Effector memory CD8-positive, alpha-beta T cell (primary cell): ENCODE measurements around the gene CNTN5.

ENCODE experiments used
- ATAC-seq: fragments of 150-1000 bp; cut with Tn5 transposase; replicated peaks from 2 replicates; pipeline ENCODE4 v1.10.0; 2021; ENCODE audit warnings: mild to moderate bottlenecking, moderate library complexity
- DNase-seq, 3 experiments: peaks; one replicate each; pipeline ENCODE4 v3.0.0; 2021
- H3K27ac Mint-ChIP-seq, 2 donors: one replicate each; pipeline ENCODE4 v1.8.0; 2022; ENCODE audit warnings: mild to moderate bottlenecking in 2 of 2, mixed read lengths in 2 of 2, moderate library complexity in 2 of 2
- H3K27me3 Mint-ChIP-seq, 2 donors: one replicate each; pipeline ENCODE4 v1.8.0; 2022; ENCODE audit warnings: mixed read lengths in 2 of 2
- H3K36me3 Mint-ChIP-seq: one replicate; pipeline ENCODE4 v1.8.0; 2022; ENCODE audit warnings: mild to moderate bottlenecking, moderate library complexity, mixed read lengths; ENCODE audit not compliant: insufficient read depth
- H3K4me1 Mint-ChIP-seq, 2 donors: one replicate each; pipeline ENCODE4 v1.8.0; 2022; ENCODE audit warnings: low read depth in 2 of 2, mixed read lengths in 2 of 2
- H3K4me3 Mint-ChIP-seq, 2 donors: one replicate each; pipeline ENCODE4 v1.8.0; 2022; ENCODE audit warnings: mild to moderate bottlenecking in 2 of 2, mixed read lengths in 2 of 2, moderate library complexity in 2 of 2
- H3K9me3 Mint-ChIP-seq, 2 donors: one replicate each; pipeline ENCODE4 v1.8.0; 2022; ENCODE audit warnings: mixed read lengths in 2 of 2

CNTN5 gene

DNA sequence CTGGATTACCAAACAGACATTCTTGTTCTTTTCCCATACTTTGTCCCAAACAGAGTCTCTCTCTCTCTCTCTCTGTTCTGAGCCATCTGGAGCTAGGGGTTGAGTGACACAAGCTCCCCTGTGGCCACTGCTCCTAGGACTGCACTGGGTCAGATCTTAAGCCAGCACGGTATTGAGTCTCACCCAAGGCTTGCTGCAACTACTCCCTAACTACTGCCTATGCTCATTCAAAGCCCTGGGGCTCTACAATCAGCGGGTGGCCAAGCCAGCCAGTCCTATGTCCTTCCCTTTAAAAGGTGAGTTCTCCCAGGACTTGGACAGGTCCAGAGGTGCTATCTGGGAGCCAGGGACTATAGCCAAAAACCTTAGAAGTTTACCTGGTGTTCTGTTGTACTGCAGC lies 385.6 kb downstream of the CNTN5 start:
- Mint-ChIP-seq H3K27ac (no peak overlapping the region), H3K4me3 (no peak overlapping the region), H3K9me3 (peaks cover 10 to 25% of the 10 kb centered on the region in 2 donors), H3K27me3 (no peaks in the 10 kb centered on the region), H3K36me3 (peaks cover 3% of the 10 kb centered on the region), H3K4me1 (no peaks in the 10 kb centered on the region)
- DNase-seq (no peak), ATAC-seq (no peak)

DNA sequence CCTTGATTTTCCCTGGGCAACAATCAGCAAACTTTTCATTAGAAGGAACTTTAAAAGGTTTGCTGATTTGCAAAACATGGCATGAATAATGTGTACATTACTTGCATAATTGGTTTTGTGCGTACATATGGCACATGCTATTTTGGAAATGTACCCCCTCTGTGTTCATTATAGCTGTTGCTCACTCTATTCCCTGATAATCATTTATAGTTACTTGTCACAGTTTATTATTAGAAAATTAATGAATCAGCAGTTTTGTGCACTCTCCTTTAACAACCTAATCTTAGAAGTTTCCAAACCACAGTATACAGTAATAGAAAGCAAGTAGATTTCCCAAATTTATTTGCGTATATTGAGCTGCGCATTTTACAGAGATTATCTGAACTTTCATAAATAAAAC lies 389.9 kb downstream of the CNTN5 start:
- Mint-ChIP-seq H3K9me3 (peaks cover 11 to 13% of the 10 kb centered on the region in 2 donors), H3K4me3 (no peak overlapping the region), H3K27ac (no peak overlapping the region), H3K27me3 (no peaks in the 10 kb centered on the region), H3K4me1 (no peaks in the 10 kb centered on the region), H3K36me3 (no peaks in the 10 kb centered on the region)
- no peak for ATAC-seq
- DNase-seq, result no peak

DNA sequence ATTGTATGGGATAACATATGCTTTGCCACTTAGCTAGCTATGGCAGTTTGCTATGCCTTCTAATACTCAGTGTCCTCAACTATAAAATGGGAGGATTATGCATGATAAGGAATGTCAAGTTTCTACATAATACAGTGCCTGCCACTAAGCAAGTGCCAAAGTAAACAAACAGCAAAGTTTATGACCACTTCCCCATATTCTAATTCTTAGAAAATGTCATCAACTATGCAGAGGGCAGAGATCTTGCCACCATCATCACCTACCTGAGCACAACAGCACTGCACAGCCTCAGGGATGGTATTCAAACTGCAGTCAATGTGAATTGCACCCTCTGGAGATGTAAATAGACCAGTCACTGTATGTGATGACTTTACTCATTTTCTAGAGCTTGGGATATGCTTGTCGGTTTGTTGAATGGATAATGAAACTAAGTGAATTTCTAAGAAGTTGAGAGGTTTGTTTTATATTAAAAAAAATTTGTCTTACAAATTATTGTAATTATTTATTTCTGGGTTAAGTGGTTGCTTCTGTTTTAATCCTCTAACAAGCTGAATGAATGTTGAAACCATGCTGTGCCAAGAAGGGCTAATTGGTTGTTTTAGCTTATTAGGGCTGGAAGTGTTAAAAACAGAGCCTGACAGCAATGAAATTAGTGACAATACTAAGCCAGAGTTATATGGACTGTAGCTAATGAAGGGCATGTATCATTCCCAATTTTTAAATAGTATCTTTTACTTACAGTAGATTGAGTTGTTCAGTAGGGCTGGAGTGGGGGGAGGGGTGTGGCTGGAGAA lies 398.4 kb downstream of the CNTN5 start:
- no peaks in the 10 kb centered on the region for H3K4me1 Mint-ChIP-seq
- ATAC-seq, result no peak
- DNase-seq, result no peak

DNA sequence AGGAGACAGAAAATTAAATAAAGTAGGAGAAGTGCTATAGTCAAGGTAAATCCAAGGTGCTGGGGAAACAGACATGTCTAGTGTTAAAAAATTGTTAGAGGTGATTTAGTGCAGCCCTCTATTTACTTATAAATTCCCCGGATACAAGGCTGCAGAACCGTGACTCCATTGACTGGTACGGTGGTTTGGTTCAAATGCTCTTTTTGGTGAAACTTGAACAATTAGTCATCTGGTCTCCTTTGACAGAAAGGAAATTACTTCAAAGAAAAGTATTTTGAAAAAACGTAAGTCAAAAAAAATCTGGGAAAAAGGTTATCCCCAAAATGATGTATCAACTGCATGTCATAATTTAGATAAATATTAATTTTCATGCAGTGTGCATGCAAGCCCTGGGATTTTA lies 399.2 kb downstream of the CNTN5 start:
- Mint-ChIP-seq H3K27me3 (no peaks in the 10 kb centered on the region), H3K4me3 (no peak overlapping the region), H3K36me3 (no peaks in the 10 kb centered on the region), H3K4me1 (no peaks in the 10 kb centered on the region), H3K9me3 (peaks cover 9 to 14% of the 10 kb centered on the region in 2 donors), H3K27ac (no peak overlapping the region)
- no peak for ATAC-seq
- no peak for DNase-seq

More for the DNA sequence above, 398.4 kb downstream of the CNTN5 start:
- Mint-ChIP-seq H3K4me3 (no peak overlapping the region), H3K27ac (no peak overlapping the region), H3K27me3 (no peaks in the 10 kb centered on the region), H3K9me3 (peaks cover 12 to 18% of the 10 kb centered on the region in 2 donors), H3K36me3 (no peaks in the 10 kb centered on the region)

DNA sequence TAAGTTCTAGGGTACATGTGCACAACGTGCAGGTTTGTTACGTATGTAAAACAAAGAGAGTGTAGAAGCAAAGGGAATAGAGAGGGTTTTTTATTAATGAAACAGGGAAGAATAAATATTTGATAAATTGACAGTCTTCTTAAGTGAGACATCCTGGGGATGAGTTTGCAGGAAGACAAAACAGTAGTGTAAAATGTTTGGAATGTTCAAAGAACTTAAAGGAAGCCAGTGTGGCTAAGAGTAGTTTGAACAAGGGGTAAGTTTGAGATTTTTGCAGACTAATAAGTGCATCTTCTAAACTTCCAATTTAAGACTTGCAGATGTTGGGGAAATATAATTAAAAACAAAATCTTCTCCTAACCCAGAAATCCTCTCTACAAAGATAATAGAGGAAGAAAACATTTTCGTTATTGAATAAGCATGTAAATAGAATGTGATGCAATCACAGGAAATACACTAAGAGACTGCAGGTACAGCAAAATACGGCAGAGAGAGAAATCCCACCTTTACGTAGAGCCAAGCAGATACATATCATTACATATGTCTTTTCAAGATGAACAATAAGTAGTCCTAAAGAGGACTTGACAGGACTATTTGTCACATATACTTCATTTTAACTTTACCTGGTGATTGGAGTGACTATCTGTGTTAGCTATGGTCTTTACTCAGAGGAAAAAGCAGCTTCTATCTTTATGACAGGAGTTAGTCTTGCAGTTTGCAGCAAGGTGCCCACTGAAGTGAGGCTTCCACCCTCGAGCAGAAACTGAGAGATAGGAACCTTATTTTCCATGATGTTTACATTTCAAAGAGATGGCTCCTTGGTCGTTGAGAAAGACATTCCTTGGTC lies 402.1 kb downstream of the CNTN5 start:
- Mint-ChIP-seq H3K27ac (no peak overlapping the region), H3K4me1 (no peaks in the 10 kb centered on the region), H3K36me3 (no peaks in the 10 kb centered on the region), H3K27me3 (no peaks in the 10 kb centered on the region), H3K4me3 (no peak overlapping the region), H3K9me3 (peaks cover 0 to 5% of the 10 kb centered on the region in 2 donors)
- ATAC-seq (no peak), DNase-seq (no peak)

DNA sequence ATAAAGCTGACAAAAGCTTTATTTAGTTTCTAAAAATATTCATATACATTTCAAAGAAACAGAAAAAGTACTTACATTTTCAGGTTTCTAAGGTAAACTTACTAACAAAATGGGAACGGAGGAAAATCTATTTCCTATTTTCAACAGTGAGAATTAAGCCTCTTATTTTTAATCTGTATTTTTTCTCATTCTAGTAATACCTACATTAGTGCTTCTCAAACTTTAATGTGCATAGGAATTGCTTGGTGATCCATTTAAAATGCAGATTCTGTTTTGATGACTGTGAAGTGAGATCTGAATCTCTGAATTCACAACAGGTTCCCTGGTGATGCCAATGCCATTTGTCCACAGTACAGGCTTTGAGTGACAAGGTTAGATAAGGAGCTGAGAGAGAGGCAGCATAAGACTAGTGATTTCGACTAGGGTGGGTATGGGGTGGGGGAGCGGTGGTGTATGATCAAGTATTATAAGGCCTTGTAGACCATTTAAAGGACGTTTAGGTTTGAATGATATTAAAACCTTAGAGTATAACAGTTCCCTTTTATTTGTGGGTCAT lies 402.8 kb downstream of the CNTN5 start:
- no peak overlapping the region for H3K4me3 Mint-ChIP-seq
- no peak overlapping the region for H3K27ac Mint-ChIP-seq
- no peak for ATAC-seq
- H3K36me3 Mint-ChIP-seq, result no peaks in the 10 kb centered on the region
- no peaks in the 10 kb centered on the region for H3K27me3 Mint-ChIP-seq
- H3K4me1 Mint-ChIP-seq, result no peaks in the 10 kb centered on the region
- H3K9me3 Mint-ChIP-seq, result peaks cover 0 to 5% of the 10 kb centered on the region in 2 donors
- DNase-seq, result no peak

DNA sequence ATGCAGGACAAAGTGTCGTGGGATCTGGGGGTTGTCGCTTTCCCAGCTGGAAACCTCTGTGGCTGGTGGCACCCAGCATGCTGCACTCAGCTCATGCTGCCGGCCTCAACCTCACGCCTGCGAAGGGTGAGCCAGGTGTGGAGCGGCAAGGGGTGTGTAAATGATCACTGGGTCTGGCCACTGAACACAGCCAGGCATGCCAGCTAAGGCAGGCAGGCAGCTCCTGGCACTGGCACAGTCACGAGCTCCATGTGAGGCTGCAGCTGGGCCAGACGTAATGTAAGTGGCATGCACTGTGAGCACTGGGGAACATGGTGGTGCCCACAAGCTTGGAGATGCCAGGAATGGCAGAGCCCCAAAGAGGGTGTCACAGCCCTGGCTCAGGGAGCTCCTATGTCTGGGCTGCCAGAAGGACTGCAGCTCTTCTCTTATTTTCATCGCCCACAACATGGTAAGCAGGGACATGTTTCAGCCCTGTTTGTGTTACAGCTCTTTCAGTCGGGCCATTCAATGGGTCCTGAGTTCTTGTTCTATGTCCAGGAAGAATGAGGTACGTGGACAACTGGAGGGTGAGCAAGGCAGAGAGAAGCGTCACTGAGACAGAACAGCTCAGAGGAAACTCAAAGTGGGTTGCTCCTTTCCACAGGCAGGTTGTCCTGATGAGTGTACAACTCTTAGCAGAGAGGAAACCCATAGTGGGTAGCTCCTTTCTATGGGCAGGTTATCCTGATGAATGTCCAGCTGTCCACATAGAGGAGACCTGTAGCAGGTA lies 403.8 kb downstream of the CNTN5 start:
- Mint-ChIP-seq H3K27me3 (no peaks in the 10 kb centered on the region), H3K9me3 (peaks cover 5 to 6% of the 10 kb centered on the region in 2 donors), H3K4me3 (no peak overlapping the region), H3K4me1 (no peaks in the 10 kb centered on the region), H3K36me3 (no peaks in the 10 kb centered on the region), H3K27ac (no peak overlapping the region)
- ATAC-seq (no peak), DNase-seq (no peak)

DNA sequence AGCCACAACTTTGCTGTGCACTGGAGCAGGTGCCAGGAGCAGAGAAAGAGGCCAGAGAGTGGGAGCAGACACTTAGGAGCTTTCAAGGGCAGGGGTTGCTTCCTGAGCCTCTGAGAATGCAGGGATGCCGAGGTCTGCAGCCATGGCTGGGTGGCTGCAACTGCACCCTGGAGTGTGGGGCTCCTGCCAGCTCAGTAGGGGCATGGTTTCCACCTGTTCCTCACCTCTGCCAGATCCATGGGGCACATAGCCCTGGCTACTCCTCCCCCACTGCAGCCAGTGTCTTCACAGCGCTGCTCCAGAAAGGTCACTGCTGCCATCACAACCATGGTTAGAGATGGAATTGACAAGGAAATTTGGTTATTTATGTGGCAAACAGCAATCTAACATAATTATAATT lies 404.8 kb downstream of the CNTN5 start:
- Mint-ChIP-seq H3K9me3 (peaks cover 7 to 17% of the 10 kb centered on the region in 2 donors), H3K27ac (no peak overlapping the region), H3K4me1 (no peaks in the 10 kb centered on the region), H3K27me3 (no peaks in the 10 kb centered on the region), H3K4me3 (no peak overlapping the region), H3K36me3 (no peaks in the 10 kb centered on the region)
- DNase-seq (no peak), ATAC-seq (no peak)

DNA sequence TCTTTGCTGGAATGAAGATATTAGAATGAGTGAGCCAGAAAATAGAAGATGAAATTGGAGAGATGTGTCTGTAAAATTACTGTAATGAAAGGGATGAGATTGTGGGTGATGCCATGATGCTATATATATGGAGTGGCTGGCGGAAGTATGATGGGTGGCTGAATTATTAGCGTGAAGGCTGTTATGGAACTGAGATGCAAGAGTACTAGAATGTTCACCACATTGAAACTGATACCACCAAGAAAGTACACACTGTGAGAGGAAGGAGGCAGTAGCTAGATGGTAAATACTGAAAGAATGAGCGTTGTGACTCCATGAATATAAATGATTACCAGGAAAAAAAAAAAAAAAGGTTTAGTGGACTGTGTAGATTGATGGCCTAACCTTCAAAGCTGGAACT lies 411.9 kb downstream of the CNTN5 start:
- Mint-ChIP-seq H3K9me3 (peaks cover 12 to 25% of the 10 kb centered on the region in 2 donors), H3K36me3 (no peaks in the 10 kb centered on the region), H3K27ac (no peak overlapping the region), H3K4me1 (no peaks in the 10 kb centered on the region), H3K27me3 (no peaks in the 10 kb centered on the region), H3K4me3 (no peak overlapping the region)
- ATAC-seq (no peak), DNase-seq (no peak)

DNA sequence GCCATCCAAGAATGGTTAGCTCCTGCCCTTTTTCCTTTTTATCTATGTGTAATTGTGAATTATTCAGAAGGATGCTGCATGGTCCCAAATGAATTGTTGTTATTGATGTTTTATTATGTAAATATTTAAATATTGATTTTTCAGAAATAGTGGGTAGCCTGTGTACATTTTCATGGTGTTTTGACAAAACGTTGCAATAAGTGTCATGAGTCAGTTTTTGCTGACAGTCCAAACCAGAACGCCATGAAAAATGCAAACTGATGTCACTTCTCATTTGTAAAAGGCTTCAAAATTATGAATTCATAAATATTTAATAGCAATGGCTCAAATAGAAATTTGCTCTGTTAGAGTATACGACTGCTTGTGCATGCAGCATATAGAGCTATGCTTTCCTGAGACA lies 422.5 kb downstream of the CNTN5 start:
- H3K36me3 Mint-ChIP-seq, result no peaks in the 10 kb centered on the region
- H3K27ac Mint-ChIP-seq, result no peak overlapping the region
- H3K4me3 Mint-ChIP-seq, result no peak overlapping the region
- no peaks in the 10 kb centered on the region for H3K27me3 Mint-ChIP-seq
- no peaks in the 10 kb centered on the region for H3K4me1 Mint-ChIP-seq
- ATAC-seq (no peak), DNase-seq (no peak)
- H3K9me3 Mint-ChIP-seq, result peaks cover 9 to 13% of the 10 kb centered on the region in 2 donors

DNA sequence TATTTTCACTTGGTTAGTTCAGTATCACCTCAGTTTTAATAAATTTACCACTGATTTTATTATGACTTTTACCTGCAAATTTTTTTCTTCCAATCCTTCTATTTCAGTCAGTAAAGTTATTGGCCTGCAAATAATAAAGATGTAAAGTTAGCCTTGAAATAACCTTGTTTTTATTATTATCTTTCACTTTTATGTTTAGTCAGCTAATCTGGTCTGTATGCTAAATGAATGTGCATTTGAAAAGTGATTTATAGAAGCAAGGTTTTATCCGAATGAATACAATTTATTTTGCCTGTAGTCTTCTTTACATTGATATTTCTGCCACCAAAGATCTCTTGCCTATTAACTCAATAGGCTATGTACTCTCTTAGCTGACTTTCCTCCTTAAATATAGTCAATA lies 425.7 kb downstream of the CNTN5 start:
- peaks cover 7 to 13% of the 10 kb centered on the region in 2 donors for H3K9me3 Mint-ChIP-seq
- H3K36me3 Mint-ChIP-seq, result no peaks in the 10 kb centered on the region
- no peak overlapping the region for H3K4me3 Mint-ChIP-seq
- ATAC-seq, result no peak
- H3K4me1 Mint-ChIP-seq, result no peaks in the 10 kb centered on the region
- DNase-seq, result no peak
- no peaks in the 10 kb centered on the region for H3K27me3 Mint-ChIP-seq
- no peak overlapping the region for H3K27ac Mint-ChIP-seq

DNA sequence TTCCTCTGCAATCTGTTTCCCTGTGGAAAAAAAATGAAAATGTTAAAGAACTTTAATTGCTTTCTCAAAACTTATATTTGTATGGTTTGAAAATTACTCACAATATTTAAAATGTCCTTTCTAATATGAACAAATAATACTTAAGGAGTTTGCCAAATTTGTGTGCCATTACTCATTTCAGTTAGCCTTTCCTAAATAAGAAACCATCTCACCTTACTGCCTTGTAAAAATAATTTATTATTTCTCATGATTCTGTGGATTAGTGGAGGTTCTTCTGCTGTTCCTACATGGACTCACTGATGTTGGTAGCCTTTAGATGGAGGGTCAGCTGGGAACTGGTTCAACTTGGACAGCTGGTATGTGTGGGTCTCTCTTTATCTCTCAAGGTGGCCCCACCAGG lies 428.6 kb downstream of the CNTN5 start:
- Mint-ChIP-seq H3K4me3 (no peak overlapping the region), H3K4me1 (no peaks in the 10 kb centered on the region), H3K27me3 (no peaks in the 10 kb centered on the region), H3K9me3 (peaks cover 1 to 16% of the 10 kb centered on the region in 2 donors), H3K27ac (no peak overlapping the region), H3K36me3 (no peaks in the 10 kb centered on the region)
- DNase-seq (no peak), ATAC-seq (no peak)

DNA sequence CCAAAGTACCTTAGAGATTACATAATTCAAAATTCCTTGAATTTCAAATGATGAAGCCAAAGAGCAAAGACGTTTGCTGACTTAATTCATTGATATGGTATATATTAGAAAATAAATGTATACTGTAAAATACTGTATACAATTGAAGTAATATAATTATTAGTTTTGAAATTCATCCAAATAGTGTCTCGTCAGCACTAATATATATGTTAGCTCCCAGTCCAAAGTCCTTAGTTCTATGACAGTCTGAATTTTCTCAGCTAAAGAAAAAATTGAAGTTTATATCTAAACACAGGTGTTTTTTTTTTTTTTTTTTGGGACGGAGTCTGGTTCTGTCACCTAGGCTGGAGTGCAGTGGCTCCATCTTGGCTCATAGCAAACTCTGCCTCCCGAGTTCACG lies 431.3 kb downstream of the CNTN5 start:
- Mint-ChIP-seq H3K36me3 (no peaks in the 10 kb centered on the region), H3K4me1 (no peaks in the 10 kb centered on the region), H3K4me3 (no peak overlapping the region), H3K9me3 (peaks cover 1 to 8% of the 10 kb centered on the region in 2 donors), H3K27me3 (no peaks in the 10 kb centered on the region), H3K27ac (no peak overlapping the region)
- DNase-seq (no peak), ATAC-seq (no peak)
